Activated T-cell treated with anti-CD3 and anti-CD28 coated beads for 1 hour (primary cell): Measurements from ENCODE around the gene PRLR.

Experiments used
- DNase-seq: peaks from one replicate; pipeline ENCODE4 v3.0.0-alpha.2; 2020; ENCODE audit warnings: low read depth

The PRLR gene

GRCh38 chr5:35082530-35082929, 147.8 kb downstream of the PRLR start:
- DNase-seq: no peak

- DNase-seq: no peak
Observed at GRCh38 chr5:35081134-35081533, 149.2 kb downstream of the PRLR start.

- DNase-seq: no peak
Observed at GRCh38 chr5:35073160-35073559, 157.1 kb downstream of the PRLR start.

- no peak for DNase-seq
Observed at GRCh38 chr5:35069188-35069587, 161.1 kb downstream of the PRLR start.

- DNase-seq: no peak
Observed at GRCh38 chr5:35067985-35068384, 162.3 kb downstream of the PRLR start.

GRCh38 chr5:35066260-35066795, 164.0 kb downstream of the PRLR start:
- DNase-seq: no peak

- no peak for DNase-seq
Observed at GRCh38 chr5:35063414-35063813, 166.9 kb downstream of the PRLR start.

- no peak for DNase-seq
Observed at GRCh38 chr5:35061211-35061770, 169.0 kb downstream of the PRLR start.

- no peak for DNase-seq
Observed at GRCh38 chr5:35060236-35060635, 170.1 kb downstream of the PRLR start.

GRCh38 chr5:35059251-35059650, 171.0 kb downstream of the PRLR start:
- no peak for DNase-seq

- DNase-seq: no peak
Observed at GRCh38 chr5:35058374-35058788, 171.9 kb downstream of the PRLR start.

- DNase-seq: no peak
Observed at GRCh38 chr5:35056686-35057085, 173.6 kb downstream of the PRLR start.

GRCh38 chr5:35052838-35053237, 177.4 kb downstream of the PRLR start:
- DNase-seq: no peak

- DNase-seq: no peak
Observed at GRCh38 chr5:35050541-35051126, 179.7 kb downstream of the PRLR start.

- no peak for DNase-seq
Observed at GRCh38 chr5:35048910-35049309, 181.4 kb downstream of the PRLR start.

- DNase-seq: no peak
Observed at GRCh38 chr5:35047785-35048404, 182.4 kb downstream of the PRLR start, which contains the start of gene AGXT2. Gene AGXT2 (minus strand): TSS chr5:35047949. CDS start chr5:35047892, 57 bp downstream.

GRCh38 chr5:35046774-35047173, 183.5 kb downstream of the PRLR start:
- DNase-seq: no peak

- DNase-seq: no peak
Observed at GRCh38 chr5:35045280-35045679, 185.0 kb downstream of the PRLR start.

GRCh38 chr5:35044649-35045048, 185.6 kb downstream of the PRLR start:
- DNase-seq: no peak

- DNase-seq: no peak
Observed at GRCh38 chr5:35042781-35043180, 187.5 kb downstream of the PRLR start.

- DNase-seq: no peak
Observed at GRCh38 chr5:35041261-35041660, 189.0 kb downstream of the PRLR start.

GRCh38 chr5:35038891-35039290, 191.4 kb downstream of the PRLR start:
- DNase-seq: no peak

- DNase-seq: no peak
Observed at GRCh38 chr5:35036536-35036935, 193.8 kb downstream of the PRLR start.
